Measurements from ENCODE around the gene ELK1. TPM values are rescaled to one million over a fixed set of nuclear protein-coding genes. Genes with fewer than 3 reads are reported as not detected.

Gene ELK1
- total and polyA plus RNA-seq, 10 of the 15 experiments (the other 5 are each of a cell fraction or from before 2014, with no cell fraction given) = 4.1 to 55.5 (median 32.9) TPM

DNA sequence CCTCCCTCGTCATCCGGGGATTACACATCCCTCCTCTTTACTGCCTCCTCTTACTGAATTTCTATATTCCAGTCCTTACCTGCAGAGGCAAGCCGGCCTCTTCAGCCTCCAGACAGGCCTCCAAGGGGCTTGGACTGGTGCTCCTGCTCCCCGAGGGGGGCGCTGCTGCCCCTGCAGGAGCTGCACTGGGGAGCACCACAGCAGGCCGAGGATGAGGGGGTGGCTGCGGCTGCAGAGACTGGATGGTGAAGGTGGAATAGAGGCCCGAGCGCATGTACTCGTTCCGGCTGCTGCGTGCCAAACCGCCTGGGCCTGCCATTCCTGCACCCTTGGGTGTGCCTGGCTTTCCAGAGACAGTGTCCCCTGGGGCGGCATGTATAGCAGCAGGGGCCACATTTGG is 11.5 kb downstream of the ELK1 start:
- peaks cover 0 to 9% of the 10 kb centered on the region in 2 experiments; a peak in 3 of 4 replicates for H3K36me3 ChIP-seq (ENCODE audit: control insufficient read depth in 2 of 2, insufficient read depth in 2 of 2, low read length in 1 of 2)
- H3K9ac ChIP-seq (ENCODE audit: control insufficient read depth, insufficient read depth, low read length) = no peak overlapping the region
- DNase-seq (ENCODE audit: low read depth, low spot score) (no peak), ATAC-seq (no peak), FAIRE-seq (no peak)
- H2AFZ ChIP-seq (ENCODE audit: control insufficient read depth, low read depth, low read length) = no peak overlapping the region
- no peak overlapping the region for H3K4me2 ChIP-seq (ENCODE audit: control insufficient read depth, insufficient read depth)
- in situ Hi-C loops (cut with MboI) = no loop called here
- H3K79me2 ChIP-seq (ENCODE audit: control insufficient read depth, insufficient read depth, low read length) = peaks cover 1% of the 10 kb centered on the region; the same call in 1 of the 2 replicates
- H3K27ac ChIP-seq (ENCODE audit: control insufficient read depth, insufficient read depth) = no peak overlapping the region
- H3K27me3 ChIP-seq (replicated peaks in 1 of 2; ENCODE audit: control insufficient read depth in 2 of 2, insufficient read depth in 2 of 2, low read length in 1 of 2) = no peaks in the 10 kb centered on the region
- TF ChIP-seq PML (IDR thresholded peaks at IDR 0.05; ENCODE audit: low read length) (no peak), TAF1 (IDR thresholded peaks at IDR 0.05; ENCODE audit: borderline replicate concordance, low read depth, low read length) (no peak), SMARCA5 (IDR thresholded peaks at IDR 0.05) (no peak), RUNX3 (IDR thresholded peaks at IDR 0.05; ENCODE audit: low read length) (no peak), PAX8 (IDR thresholded peaks at IDR 0.05) (no peak), TCF12 (IDR thresholded peaks at IDR 0.05; ENCODE audit: low read depth, low read length) (no peak), EED (IDR thresholded peaks at IDR 0.05; ENCODE audit: low read depth) (no peak), RELA (IDR thresholded peaks at IDR 0.05; ENCODE audit: borderline replicate concordance, partially characterized antibody) (no peak), KDM1A (IDR thresholded peaks at IDR 0.05; ENCODE audit: borderline replicate concordance) (no peak), SPI1 (IDR thresholded peaks at IDR 0.05; ENCODE audit: borderline replicate concordance, insufficient read depth, low read depth, low read length) (no peak)
- TF ChIP-seq, protein P1, sequence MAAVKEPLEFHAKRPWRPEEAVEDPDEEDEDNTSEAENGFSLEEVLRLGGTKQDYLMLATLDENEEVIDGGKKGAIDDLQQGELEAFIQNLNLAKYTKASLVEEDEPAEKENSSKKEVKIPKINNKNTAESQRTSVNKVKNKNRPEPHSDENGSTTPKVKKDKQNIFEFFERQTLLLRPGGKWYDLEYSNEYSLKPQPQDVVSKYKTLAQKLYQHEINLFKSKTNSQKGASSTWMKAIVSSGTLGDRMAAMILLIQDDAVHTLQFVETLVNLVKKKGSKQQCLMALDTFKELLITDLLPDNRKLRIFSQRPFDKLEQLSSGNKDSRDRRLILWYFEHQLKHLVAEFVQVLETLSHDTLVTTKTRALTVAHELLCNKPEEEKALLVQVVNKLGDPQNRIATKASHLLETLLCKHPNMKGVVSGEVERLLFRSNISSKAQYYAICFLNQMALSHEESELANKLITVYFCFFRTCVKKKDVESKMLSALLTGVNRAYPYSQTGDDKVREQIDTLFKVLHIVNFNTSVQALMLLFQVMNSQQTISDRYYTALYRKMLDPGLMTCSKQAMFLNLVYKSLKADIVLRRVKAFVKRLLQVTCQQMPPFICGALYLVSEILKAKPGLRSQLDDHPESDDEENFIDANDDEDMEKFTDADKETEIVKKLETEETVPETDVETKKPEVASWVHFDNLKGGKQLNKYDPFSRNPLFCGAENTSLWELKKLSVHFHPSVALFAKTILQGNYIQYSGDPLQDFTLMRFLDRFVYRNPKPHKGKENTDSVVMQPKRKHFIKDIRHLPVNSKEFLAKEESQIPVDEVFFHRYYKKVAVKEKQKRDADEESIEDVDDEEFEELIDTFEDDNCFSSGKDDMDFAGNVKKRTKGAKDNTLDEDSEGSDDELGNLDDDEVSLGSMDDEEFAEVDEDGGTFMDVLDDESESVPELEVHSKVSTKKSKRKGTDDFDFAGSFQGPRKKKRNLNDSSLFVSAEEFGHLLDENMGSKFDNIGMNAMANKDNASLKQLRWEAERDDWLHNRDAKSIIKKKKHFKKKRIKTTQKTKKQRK (IDR thresholded peaks at IDR 0.05; ENCODE audit: low read depth, low read length) = no peak
- no peaks in the 10 kb centered on the region for H4K20me1 ChIP-seq (ENCODE audit: control insufficient read depth, insufficient read depth)
- intact Hi-C loops (cut with micrococcal nuclease; ENCODE audit: unreplicated experiment) = loop anchor here (10.0 kb wide), 1 partner anchor 154 kb away; the partner anchor contains the start of gene ZNF41
- no peak overlapping the region for H3K4me3 ChIP-seq
- SMC1A ChIA-PET (ENCODE audit: uncharacterized antibody, unreplicated experiment) = interaction anchor here (0.8 to 2.3 kb wide), 3 partner anchors 8 to 10 kb away, joined by 3 to 7 read pairs (median 5); no protein-coding TSS in a partner anchor
- POLR2A ChIA-PET = interaction anchor here (2.4 kb wide), 1 partner anchor 10 kb away, joined by 9 read pairs; no protein-coding TSS in a partner anchor
- RAD21 ChIA-PET (ENCODE audit: unreplicated experiment) = interaction anchor here (1.2 kb wide), 1 partner anchor 10 kb away, joined by 5 read pairs; no protein-coding TSS in a partner anchor
- BruUV-seq (replicated peaks) = no TSS peak
- peaks cover 2% of the 10 kb centered on the region; the same call in 1 of the 3 replicates for H3K9me3 ChIP-seq (replicated peaks; ENCODE audit: control insufficient read depth, insufficient read depth, low read length)
- CTCF ChIA-PET = interaction anchor here (2.3 kb wide), 1 partner anchor 10 kb away, joined by 9 read pairs; no protein-coding TSS in a partner anchor
- H3K4me1 ChIP-seq (ENCODE audit: control insufficient read depth, insufficient read depth, low read length) = peaks cover 14% of the 10 kb centered on the region
- 86% methylated on average over 14 of the region's 14 CpGs for WGBS (ENCODE audit: insufficient coverage, insufficient replicate concordance, low lambda C conversion rate, missing lambda C conversion rate)
